Measurements from ENCODE around the gene LCN12. TPM values are rescaled to one million over a fixed set of nuclear protein-coding genes. Genes with fewer than 3 reads are reported as not detected.

The LCN12 gene
- polyA plus RNA-seq, 10 donors = 0.25 to 1.2 (median 0.68) TPM

GRCh38 chr9:136957461-136957860 lies 5.4 kb downstream of the LCN12 start:
- no peak for DNase-seq

GRCh38 chr9:136957901-136958300 lies 5.8 kb downstream of the LCN12 start:
- no peak for DNase-seq

GRCh38 chr9:136958473-136958872 lies 6.4 kb downstream of the LCN12 start:
- DNase-seq = no peak

- no peak for DNase-seq
Measured at GRCh38 chr9:136958898-136959850, 7.1 kb downstream of the LCN12 start.

GRCh38 chr9:136960212-136960937 lies 8.3 kb downstream of the LCN12 start:
- DNase-seq = no peak

GRCh38 chr9:136960938-136961275 lies 8.8 kb downstream of the LCN12 start:
- no peak for DNase-seq

- DNase-seq = peak in 1 of 3 donors; percentile 78
Measured at GRCh38 chr9:136961279-136962065, 9.4 kb downstream of the LCN12 start.

GRCh38 chr9:136962163-136962562 lies 10.1 kb downstream of the LCN12 start:
- DNase-seq = no peak

GRCh38 chr9:136962701-136963248 lies 10.7 kb downstream of the LCN12 start:
- DNase-seq = no peak

- DNase-seq = no peak
Measured at GRCh38 chr9:136963341-136963740, 11.3 kb downstream of the LCN12 start.

- no peak for DNase-seq
Measured at GRCh38 chr9:136963751-136964150, 11.7 kb downstream of the LCN12 start.

- no peak for DNase-seq
Measured at GRCh38 chr9:136964171-136964689, 12.2 kb downstream of the LCN12 start.

- no peak for DNase-seq
Measured at GRCh38 chr9:136964833-136965422, 12.9 kb downstream of the LCN12 start.

GRCh38 chr9:136965771-136966484 lies 13.9 kb downstream of the LCN12 start:
- DNase-seq = peak in 1 of 3 donors; percentile 52

GRCh38 chr9:136968333-136969127 lies 16.5 kb downstream of the LCN12 start:
- no peak for DNase-seq

- DNase-seq = no peak
Measured at GRCh38 chr9:136969150-136969549, 17.1 kb downstream of the LCN12 start.

GRCh38 chr9:136969774-136970173 lies 17.7 kb downstream of the LCN12 start:
- no peak for DNase-seq

GRCh38 chr9:136970361-136970760 lies 18.3 kb downstream of the LCN12 start:
- DNase-seq = no peak

- no peak for DNase-seq
Measured at GRCh38 chr9:136971746-136972145, 19.7 kb downstream of the LCN12 start.

- no peak for DNase-seq
Measured at GRCh38 chr9:136972335-136972734, 20.3 kb downstream of the LCN12 start.

Measured in muscle of back (tissue), 11 donors.